ENCODE measurements around the gene HNRNPH2. TPM values are rescaled to one million over a fixed set of nuclear protein-coding genes. Genes with fewer than 3 reads are reported as not detected.

HNRNPH2 gene
- total and polyA plus RNA-seq, 9 of the 15 experiments (the other 6 are each of a cell fraction or from before 2014, with no cell fraction given): 40.0 to 130 (median 60.3) TPM

DNA sequence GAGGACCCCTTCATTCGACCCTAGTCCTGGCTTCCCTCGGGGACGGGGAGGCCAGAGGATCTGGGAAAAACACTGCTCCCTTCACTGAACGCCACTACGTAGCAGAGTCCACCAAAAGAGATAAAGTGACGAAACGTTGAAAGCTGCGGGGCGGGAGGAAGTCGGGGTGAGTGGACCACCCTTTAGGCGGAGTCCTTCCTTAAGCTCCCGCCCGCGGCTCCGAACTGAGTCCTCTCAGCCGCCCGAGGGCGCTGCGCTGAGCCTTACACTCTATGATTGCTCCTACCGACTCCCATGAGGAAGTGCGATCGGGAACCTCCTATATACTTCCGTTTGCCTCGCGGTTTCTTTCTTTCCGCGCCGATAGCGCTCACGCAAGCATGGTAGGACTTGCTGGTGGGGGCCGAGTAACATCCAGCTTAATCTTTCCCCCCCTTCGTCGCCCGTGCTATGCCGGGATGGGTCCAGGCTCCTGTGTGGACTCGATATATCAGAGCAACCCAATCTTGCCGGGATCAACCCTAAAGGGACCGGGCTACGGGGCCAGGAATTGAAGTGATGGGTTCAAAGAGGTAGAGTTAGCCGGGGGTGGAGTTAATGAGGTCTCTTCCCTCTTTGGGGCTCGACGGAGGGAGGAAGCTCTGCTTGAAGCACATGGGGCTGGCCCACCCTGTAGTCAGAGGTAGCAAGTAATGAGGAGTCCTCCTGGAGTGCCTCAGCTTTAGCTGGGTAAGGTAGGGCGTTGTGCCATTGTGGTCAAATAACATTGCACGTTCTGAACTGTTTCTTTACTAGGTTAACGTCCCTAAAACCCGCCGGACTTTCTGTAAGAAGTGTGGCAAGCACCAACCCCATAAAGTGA, 17.1 kb upstream of the HNRNPH2 start, which contains the start of gene RPL36A (continued):
- peak; percentile 84; the same call in 1 of the 2 replicates for TF ChIP-seq ESRRA (IDR thresholded peaks at IDR 0.05; ENCODE audit: borderline replicate concordance, low read depth)
- TF ChIP-seq, protein P1, sequence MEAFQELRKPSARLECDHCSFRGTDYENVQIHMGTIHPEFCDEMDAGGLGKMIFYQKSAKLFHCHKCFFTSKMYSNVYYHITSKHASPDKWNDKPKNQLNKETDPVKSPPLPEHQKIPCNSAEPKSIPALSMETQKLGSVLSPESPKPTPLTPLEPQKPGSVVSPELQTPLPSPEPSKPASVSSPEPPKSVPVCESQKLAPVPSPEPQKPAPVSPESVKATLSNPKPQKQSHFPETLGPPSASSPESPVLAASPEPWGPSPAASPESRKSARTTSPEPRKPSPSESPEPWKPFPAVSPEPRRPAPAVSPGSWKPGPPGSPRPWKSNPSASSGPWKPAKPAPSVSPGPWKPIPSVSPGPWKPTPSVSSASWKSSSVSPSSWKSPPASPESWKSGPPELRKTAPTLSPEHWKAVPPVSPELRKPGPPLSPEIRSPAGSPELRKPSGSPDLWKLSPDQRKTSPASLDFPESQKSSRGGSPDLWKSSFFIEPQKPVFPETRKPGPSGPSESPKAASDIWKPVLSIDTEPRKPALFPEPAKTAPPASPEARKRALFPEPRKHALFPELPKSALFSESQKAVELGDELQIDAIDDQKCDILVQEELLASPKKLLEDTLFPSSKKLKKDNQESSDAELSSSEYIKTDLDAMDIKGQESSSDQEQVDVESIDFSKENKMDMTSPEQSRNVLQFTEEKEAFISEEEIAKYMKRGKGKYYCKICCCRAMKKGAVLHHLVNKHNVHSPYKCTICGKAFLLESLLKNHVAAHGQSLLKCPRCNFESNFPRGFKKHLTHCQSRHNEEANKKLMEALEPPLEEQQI (IDR thresholded peaks at IDR 0.05): 0 out of 2 replicates have a peak, but pooled peaks have one; percentile 19
- TF ChIP-seq TFAP4 (CRISPR knock-in tag; IDR thresholded peaks at IDR 0.05; ENCODE audit: borderline replicate concordance): peak; percentile 59; the same call in 1 of the 2 replicates
- TF ChIP-seq BCLAF1 (IDR thresholded peaks at IDR 0.05; ENCODE audit: borderline replicate concordance in 1 of 2, control insufficient read depth in 1 of 2, low read depth in 2 of 2, low read length in 1 of 2): peak in 1 of 2 experiments; percentile 81; a peak in 1 of 4 replicates
- TF ChIP-seq RBM25 (IDR thresholded peaks at IDR 0.05; ENCODE audit: low read depth, low read length, severe bottlenecking): no peak
- TF ChIP-seq, protein P2, sequence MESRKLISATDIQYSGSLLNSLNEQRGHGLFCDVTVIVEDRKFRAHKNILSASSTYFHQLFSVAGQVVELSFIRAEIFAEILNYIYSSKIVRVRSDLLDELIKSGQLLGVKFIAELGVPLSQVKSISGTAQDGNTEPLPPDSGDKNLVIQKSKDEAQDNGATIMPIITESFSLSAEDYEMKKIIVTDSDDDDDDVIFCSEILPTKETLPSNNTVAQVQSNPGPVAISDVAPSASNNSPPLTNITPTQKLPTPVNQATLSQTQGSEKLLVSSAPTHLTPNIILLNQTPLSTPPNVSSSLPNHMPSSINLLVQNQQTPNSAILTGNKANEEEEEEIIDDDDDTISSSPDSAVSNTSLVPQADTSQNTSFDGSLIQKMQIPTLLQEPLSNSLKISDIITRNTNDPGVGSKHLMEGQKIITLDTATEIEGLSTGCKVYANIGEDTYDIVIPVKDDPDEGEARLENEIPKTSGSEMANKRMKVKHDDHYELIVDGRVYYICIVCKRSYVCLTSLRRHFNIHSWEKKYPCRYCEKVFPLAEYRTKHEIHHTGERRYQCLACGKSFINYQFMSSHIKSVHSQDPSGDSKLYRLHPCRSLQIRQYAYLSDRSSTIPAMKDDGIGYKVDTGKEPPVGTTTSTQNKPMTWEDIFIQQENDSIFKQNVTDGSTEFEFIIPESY (CRISPR knock-in tag; IDR thresholded peaks at IDR 0.05): peak; percentile 71; the same call in 1 of the 2 replicates
- no peak for TF ChIP-seq NFYB (IDR thresholded peaks at IDR 0.05; ENCODE audit: extremely low read depth, insufficient read length)
- TF ChIP-seq TFAM (CRISPR knock-in tag; conservative IDR thresholded peaks at IDR 0.05): no peak
- TF ChIP-seq ZNF224 (CRISPR knock-in tag; IDR thresholded peaks at IDR 0.05): no peak

Measured in K562 (cell line).